ES-I3 (cell line): Measurements from ENCODE around the gene ING3.

ENCODE experiments used
- H3K36me3 ChIP-seq: 2 replicates; pipeline ENCODE4 v1.6.1; 2013; ENCODE audit warnings: mild to moderate bottlenecking, low read length, control low read depth, moderate library complexity; ENCODE audit not compliant: insufficient read depth
- H3K4me1 ChIP-seq: 2 replicates; pipeline ENCODE4 v1.6.1; 2013; ENCODE audit warnings: mild to moderate bottlenecking, control low read depth, low read length; ENCODE audit not compliant: insufficient read depth
- H3K9ac ChIP-seq: 2 replicates; pipeline ENCODE4 v1.6.1; 2013; ENCODE audit warnings: low read depth, mild to moderate bottlenecking, low read length, moderate library complexity
- H3K9me3 ChIP-seq: 2 replicates; pipeline ENCODE4 v1.6.1; 2013; ENCODE audit warnings: mild to moderate bottlenecking, low read length, moderate library complexity; ENCODE audit not compliant: control insufficient read depth, insufficient read depth

The ING3 gene

GRCh38 chr7:121012919-121013318, 62.3 kb downstream of the ING3 start:
- H3K4me1 ChIP-seq = no peaks in the 10 kb centered on the region
- H3K9ac ChIP-seq = no peak overlapping the region
- no peaks in the 10 kb centered on the region for H3K36me3 ChIP-seq
- H3K9me3 ChIP-seq = no peaks in the 10 kb centered on the region

- Histone ChIP-seq H3K9me3 (no peaks in the 10 kb centered on the region), H3K4me1 (no peaks in the 10 kb centered on the region), H3K9ac (no peak overlapping the region), H3K36me3 (no peaks in the 10 kb centered on the region)
Measured at GRCh38 chr7:121015560-121015959, 65.0 kb downstream of the ING3 start.

GRCh38 chr7:121016966-121017365, 66.4 kb downstream of the ING3 start:
- no peaks in the 10 kb centered on the region for H3K9me3 ChIP-seq
- H3K9ac ChIP-seq = no peak overlapping the region
- H3K4me1 ChIP-seq = no peaks in the 10 kb centered on the region
- H3K36me3 ChIP-seq = no peaks in the 10 kb centered on the region

- no peaks in the 10 kb centered on the region for H3K4me1 ChIP-seq
- no peaks in the 10 kb centered on the region for H3K36me3 ChIP-seq
- H3K9ac ChIP-seq = no peak overlapping the region
- H3K9me3 ChIP-seq = no peaks in the 10 kb centered on the region
Measured at GRCh38 chr7:121017586-121017985, 67.0 kb downstream of the ING3 start.

- peaks cover 3% of the 10 kb centered on the region; the same call in 1 of the 2 replicates for H3K4me1 ChIP-seq
- H3K9ac ChIP-seq = no peak overlapping the region
- no peaks in the 10 kb centered on the region for H3K36me3 ChIP-seq
- no peaks in the 10 kb centered on the region for H3K9me3 ChIP-seq
Measured at GRCh38 chr7:121019018-121019417, 68.4 kb downstream of the ING3 start.

GRCh38 chr7:121020249-121020988, 69.8 kb downstream of the ING3 start:
- no peaks in the 10 kb centered on the region for H3K36me3 ChIP-seq
- H3K9ac ChIP-seq = no peak overlapping the region
- peaks cover 3% of the 10 kb centered on the region; the same call in 1 of the 2 replicates for H3K4me1 ChIP-seq
- H3K9me3 ChIP-seq = no peaks in the 10 kb centered on the region

- Histone ChIP-seq H3K9me3 (no peaks in the 10 kb centered on the region), H3K36me3 (no peaks in the 10 kb centered on the region), H3K4me1 (peaks cover 3% of the 10 kb centered on the region; the same call in 1 of the 2 replicates), H3K9ac (no peak overlapping the region)
Measured at GRCh38 chr7:121020989-121021969, 70.7 kb downstream of the ING3 start.

- H3K9me3 ChIP-seq = no peaks in the 10 kb centered on the region
- peaks cover 3% of the 10 kb centered on the region; the same call in 1 of the 2 replicates for H3K4me1 ChIP-seq
- H3K9ac ChIP-seq = no peak overlapping the region
- H3K36me3 ChIP-seq = no peaks in the 10 kb centered on the region
Measured at GRCh38 chr7:121023194-121023593, 72.6 kb downstream of the ING3 start.

- no peaks in the 10 kb centered on the region for H3K9me3 ChIP-seq
- no peaks in the 10 kb centered on the region for H3K36me3 ChIP-seq
- no peak overlapping the region for H3K9ac ChIP-seq
- peaks cover 3% of the 10 kb centered on the region; the same call in 1 of the 2 replicates for H3K4me1 ChIP-seq
Measured at GRCh38 chr7:121023683-121024511, 73.3 kb downstream of the ING3 start.

GRCh38 chr7:121024611-121025010, 74.0 kb downstream of the ING3 start:
- no peaks in the 10 kb centered on the region for H3K36me3 ChIP-seq
- H3K9me3 ChIP-seq = no peaks in the 10 kb centered on the region
- no peak overlapping the region for H3K9ac ChIP-seq
- peaks cover 3% of the 10 kb centered on the region; the same call in 1 of the 2 replicates for H3K4me1 ChIP-seq

GRCh38 chr7:121026159-121026558, 75.6 kb downstream of the ING3 start:
- Histone ChIP-seq H3K4me1 (peaks cover 3% of the 10 kb centered on the region; the same call in 1 of the 2 replicates), H3K36me3 (no peaks in the 10 kb centered on the region), H3K9me3 (no peaks in the 10 kb centered on the region)

GRCh38 chr7:121026577-121027111, 76.1 kb downstream of the ING3 start:
- H3K4me1 ChIP-seq = peaks cover 3% of the 10 kb centered on the region; the same call in 1 of the 2 replicates

More at GRCh38 chr7:121026159-121026558, 75.6 kb downstream of the ING3 start:
- H3K9ac ChIP-seq = no peak overlapping the region

More at GRCh38 chr7:121026577-121027111, 76.1 kb downstream of the ING3 start:
- Histone ChIP-seq H3K9ac (no peak overlapping the region), H3K9me3 (no peaks in the 10 kb centered on the region), H3K36me3 (no peaks in the 10 kb centered on the region)
